Measurements from ENCODE around the gene RSPH1.

Gene RSPH1

GRCh38 chr21:42539342-42539741, 43.3 kb upstream of the RSPH1 start:
- no peaks in the 10 kb centered on the region for H3K27me3 ChIP-seq (ENCODE audit: insufficient read depth, low read length)
- H3K9ac ChIP-seq (ENCODE audit: low read depth, low read length): no peak overlapping the region
- no peak overlapping the region for H3K27ac ChIP-seq (ENCODE audit: low read depth, low read length)
- H3K4me1 ChIP-seq (ENCODE audit: insufficient read depth, low read length): no peaks in the 10 kb centered on the region
- H3K4me3 ChIP-seq (ENCODE audit: low read length): no peak overlapping the region
- no peaks in the 10 kb centered on the region for H3K9me3 ChIP-seq (ENCODE audit: insufficient read depth, low read depth, low read length)
- WGBS: 96% methylated on average over 17 of the region's 17 CpGs
- peaks cover 27% of the 10 kb centered on the region; the same call in 1 of the 2 replicates for H3K36me3 ChIP-seq (ENCODE audit: insufficient read depth, low read length)

DNA sequence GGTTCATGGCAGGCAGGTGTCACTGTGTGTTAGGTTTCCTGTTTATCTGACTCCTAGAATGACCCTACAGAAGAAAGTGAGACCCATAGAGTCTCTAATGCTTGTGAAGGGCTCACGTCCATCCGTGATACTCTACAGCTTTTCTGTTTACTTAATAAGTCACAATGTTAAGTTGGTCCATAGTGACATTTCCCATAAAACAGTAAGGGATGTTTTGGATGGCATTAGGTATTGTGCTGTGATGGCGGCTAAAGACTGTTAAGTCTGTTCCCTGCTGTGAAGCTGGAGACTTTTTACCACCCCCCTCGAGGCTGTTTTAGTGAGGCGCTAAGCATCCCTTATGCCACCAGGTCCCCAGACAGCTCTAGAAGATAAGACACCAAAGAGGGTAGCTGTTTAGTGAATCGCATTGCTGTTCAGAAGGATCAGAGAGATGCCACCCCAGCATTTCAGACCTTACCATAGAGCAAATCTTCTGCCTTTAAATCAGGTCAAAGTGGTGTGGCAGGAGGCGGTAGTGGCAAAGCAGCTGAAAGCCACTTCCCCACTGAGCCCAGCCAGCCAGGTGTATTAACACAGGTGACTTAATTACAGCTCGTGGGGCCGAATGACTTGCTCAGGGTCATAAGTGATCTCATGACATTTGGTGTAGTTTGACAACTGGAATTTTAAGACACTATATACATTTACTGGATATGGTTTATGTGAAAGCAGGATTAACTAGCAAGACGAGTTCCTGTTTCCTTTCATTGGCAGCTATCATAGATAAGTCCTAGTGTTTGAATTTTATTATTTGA, 42.7 kb upstream of the RSPH1 start:
- Histone ChIP-seq H3K9ac (ENCODE audit: low read depth, low read length) (no peak overlapping the region), H3K27ac (ENCODE audit: low read depth, low read length) (no peak overlapping the region), H3K9me3 (ENCODE audit: insufficient read depth, low read depth, low read length) (no peaks in the 10 kb centered on the region), H3K27me3 (ENCODE audit: insufficient read depth, low read length) (no peaks in the 10 kb centered on the region), H3K36me3 (ENCODE audit: insufficient read depth, low read length) (peaks cover 23% of the 10 kb centered on the region; the same call in 1 of the 2 replicates), H3K4me1 (ENCODE audit: insufficient read depth, low read length) (no peaks in the 10 kb centered on the region), H3K4me3 (ENCODE audit: low read length) (no peak overlapping the region)
- WGBS: 79% methylated on average over 9 of the region's 10 CpGs

DNA sequence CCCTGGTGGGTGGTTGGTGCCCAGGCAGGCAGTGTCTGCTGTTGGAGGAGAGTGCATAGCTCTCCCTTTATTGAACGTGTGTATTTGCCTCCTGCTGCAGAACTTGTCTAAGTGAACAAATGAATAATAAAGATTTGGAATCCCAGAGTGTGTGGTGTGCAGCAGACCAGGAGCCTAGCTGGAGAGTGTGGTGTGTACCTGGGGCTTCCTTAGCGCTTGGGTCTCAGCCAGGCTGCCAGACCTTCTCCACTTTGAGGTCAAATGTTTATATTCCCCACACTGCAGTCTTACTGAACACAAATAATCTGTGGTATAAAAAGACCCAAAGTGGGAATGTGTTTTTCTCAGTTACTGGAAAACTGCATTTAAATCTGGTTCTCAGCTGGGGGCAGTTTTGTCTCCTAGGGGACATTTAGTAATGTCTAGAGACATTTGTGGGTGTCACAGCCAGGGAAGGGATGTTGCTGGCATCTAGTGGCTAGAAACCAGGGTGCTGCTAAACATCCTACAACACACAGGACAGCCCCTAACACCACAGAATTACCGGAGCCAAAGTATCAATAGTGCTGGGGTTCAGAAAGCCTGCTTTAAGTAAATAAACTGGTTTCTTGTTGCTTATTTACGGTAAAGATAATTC, 41.2 kb upstream of the RSPH1 start:
- WGBS: 84% methylated on average over 4 of the region's 4 CpGs
- Histone ChIP-seq H3K4me1 (ENCODE audit: insufficient read depth, low read length) (no peaks in the 10 kb centered on the region), H3K27me3 (ENCODE audit: insufficient read depth, low read length) (no peaks in the 10 kb centered on the region), H3K9ac (ENCODE audit: low read depth, low read length) (no peak overlapping the region), H3K27ac (ENCODE audit: low read depth, low read length) (no peak overlapping the region), H3K4me3 (ENCODE audit: low read length) (no peak overlapping the region), H3K36me3 (ENCODE audit: insufficient read depth, low read length) (peaks cover 12% of the 10 kb centered on the region; the same call in 1 of the 2 replicates), H3K9me3 (ENCODE audit: insufficient read depth, low read depth, low read length) (no peaks in the 10 kb centered on the region)

- Histone ChIP-seq H3K4me3 (ENCODE audit: low read length) (no peak overlapping the region), H3K4me1 (ENCODE audit: insufficient read depth, low read length) (no peaks in the 10 kb centered on the region), H3K9me3 (ENCODE audit: insufficient read depth, low read depth, low read length) (no peaks in the 10 kb centered on the region), H3K27me3 (ENCODE audit: insufficient read depth, low read length) (no peaks in the 10 kb centered on the region), H3K27ac (ENCODE audit: low read depth, low read length) (no peak overlapping the region), H3K9ac (ENCODE audit: low read depth, low read length) (no peak overlapping the region), H3K36me3 (ENCODE audit: insufficient read depth, low read length) (peaks cover 12% of the 10 kb centered on the region; the same call in 1 of the 2 replicates)
- WGBS: 82% methylated on average over 8 of the region's 8 CpGs
Observed at GRCh38 chr21:42536601-42537000, 40.6 kb upstream of the RSPH1 start.

DNA sequence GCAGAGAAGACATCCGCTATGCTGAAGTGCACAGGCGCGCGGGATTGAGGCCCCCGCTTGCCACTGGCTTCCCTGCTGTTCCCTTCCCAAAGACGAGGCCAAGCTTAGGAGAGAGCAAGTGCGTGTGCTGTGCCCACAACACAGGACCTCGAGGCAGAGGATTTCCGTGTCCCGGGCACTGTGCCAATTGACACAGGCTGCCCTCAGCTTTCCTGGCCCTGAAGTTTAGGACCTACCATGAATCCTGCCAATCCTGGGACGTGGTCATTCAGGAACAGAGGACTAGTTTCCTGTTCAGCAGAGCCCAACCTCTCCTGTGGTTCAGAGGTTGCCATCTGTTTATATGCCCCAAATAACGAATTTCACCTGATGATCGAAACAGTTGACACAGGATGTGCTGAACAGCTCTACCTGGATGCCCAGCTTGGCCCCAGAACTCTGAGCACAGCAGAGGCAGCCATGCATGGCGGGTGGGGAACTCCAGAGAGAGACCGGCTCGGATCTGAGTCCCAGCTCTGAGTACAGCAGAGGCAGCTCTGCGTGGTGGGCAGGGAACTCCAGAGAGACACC, 39.7 kb upstream of the RSPH1 start:
- Histone ChIP-seq H3K4me3 (ENCODE audit: low read length) (no peak overlapping the region), H3K27ac (ENCODE audit: low read depth, low read length) (no peak overlapping the region), H3K4me1 (ENCODE audit: insufficient read depth, low read length) (no peaks in the 10 kb centered on the region), H3K9me3 (ENCODE audit: insufficient read depth, low read depth, low read length) (no peaks in the 10 kb centered on the region), H3K9ac (ENCODE audit: low read depth, low read length) (no peak overlapping the region), H3K27me3 (ENCODE audit: insufficient read depth, low read length) (no peaks in the 10 kb centered on the region), H3K36me3 (ENCODE audit: insufficient read depth, low read length) (peaks cover 12% of the 10 kb centered on the region; the same call in 1 of the 2 replicates)
- WGBS: 94% methylated on average over 17 of the region's 17 CpGs

GRCh38 chr21:42534421-42535378, 38.7 kb upstream of the RSPH1 start:
- H3K36me3 ChIP-seq (ENCODE audit: insufficient read depth, low read length): peaks cover 12% of the 10 kb centered on the region; the same call in 1 of the 2 replicates
- H3K9me3 ChIP-seq (ENCODE audit: insufficient read depth, low read depth, low read length): no peaks in the 10 kb centered on the region
- H3K27me3 ChIP-seq (ENCODE audit: insufficient read depth, low read length): no peaks in the 10 kb centered on the region
- no peak overlapping the region for H3K27ac ChIP-seq (ENCODE audit: low read depth, low read length)
- no peak overlapping the region for H3K9ac ChIP-seq (ENCODE audit: low read depth, low read length)
- no peaks in the 10 kb centered on the region for H3K4me1 ChIP-seq (ENCODE audit: insufficient read depth, low read length)
- WGBS: 91% methylated on average over 28 of the region's 28 CpGs
- no peak overlapping the region for H3K4me3 ChIP-seq (ENCODE audit: low read length)

DNA sequence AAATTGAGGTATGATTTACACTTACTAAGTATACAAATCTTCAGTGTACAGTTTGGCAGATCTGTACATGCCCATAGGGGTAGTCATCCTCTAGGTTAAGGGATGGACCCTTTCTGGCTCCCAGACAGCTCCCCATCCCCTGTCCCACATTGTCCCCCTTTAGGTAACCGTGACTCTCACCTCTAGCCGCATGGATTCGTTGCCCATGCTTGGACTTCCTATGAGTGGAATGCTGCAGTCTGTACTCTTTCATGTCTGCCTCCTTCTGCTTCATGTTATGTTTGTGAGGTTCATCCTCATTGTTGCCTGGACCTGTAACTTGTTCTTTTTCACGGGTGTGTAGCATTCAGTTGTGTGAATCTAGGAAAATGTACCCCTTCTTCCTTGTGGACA, 37.9 kb upstream of the RSPH1 start:
- Histone ChIP-seq H3K9ac (ENCODE audit: low read depth, low read length) (no peak overlapping the region), H3K4me3 (ENCODE audit: low read length) (no peak overlapping the region), H3K27ac (ENCODE audit: low read depth, low read length) (no peak overlapping the region)

DNA sequence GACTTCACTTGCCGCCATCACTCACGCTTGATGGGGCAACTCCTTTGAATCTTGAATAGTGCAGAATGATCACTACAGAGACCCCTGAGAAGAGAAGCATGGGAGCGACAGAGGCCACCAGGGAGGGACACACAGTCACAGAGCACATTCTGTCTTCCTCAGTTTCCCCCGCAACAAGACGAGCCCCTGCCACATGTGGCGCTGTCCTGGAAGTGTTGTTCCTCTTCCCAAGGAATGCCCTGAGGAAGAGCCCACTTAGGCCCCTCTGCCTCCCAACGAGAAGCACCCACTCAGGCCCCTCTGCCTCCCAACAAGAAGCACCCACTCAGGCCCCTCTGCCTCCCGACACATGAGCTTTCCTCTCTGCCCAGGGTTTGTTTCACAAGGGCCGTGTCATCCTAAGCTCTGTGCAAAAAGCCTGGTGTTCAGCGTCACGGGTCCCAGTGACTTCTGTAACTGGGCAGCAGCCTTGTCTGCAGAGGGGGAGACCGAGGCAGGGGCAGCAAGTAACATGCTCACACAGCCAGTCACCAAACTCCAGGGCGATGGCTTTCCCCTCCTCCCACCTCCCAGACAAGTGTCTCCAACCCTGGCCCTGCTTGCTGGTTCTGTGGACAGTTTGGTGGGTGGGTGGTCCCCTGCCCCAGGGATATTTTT, 37.4 kb upstream of the RSPH1 start:
- Histone ChIP-seq H3K36me3 (ENCODE audit: insufficient read depth, low read length) (peaks cover 12% of the 10 kb centered on the region; the same call in 1 of the 2 replicates), H3K9ac (ENCODE audit: low read depth, low read length) (no peak overlapping the region), H3K9me3 (ENCODE audit: insufficient read depth, low read depth, low read length) (no peaks in the 10 kb centered on the region), H3K4me3 (ENCODE audit: low read length) (no peak overlapping the region), H3K27ac (ENCODE audit: low read depth, low read length) (no peak overlapping the region), H3K27me3 (ENCODE audit: insufficient read depth, low read length) (no peaks in the 10 kb centered on the region), H3K4me1 (ENCODE audit: insufficient read depth, low read length) (no peaks in the 10 kb centered on the region)
- 95% methylated on average over 12 of the region's 13 CpGs for WGBS

More for the DNA sequence above, 37.9 kb upstream of the RSPH1 start:
- Histone ChIP-seq H3K36me3 (ENCODE audit: insufficient read depth, low read length) (peaks cover 12% of the 10 kb centered on the region; the same call in 1 of the 2 replicates), H3K27me3 (ENCODE audit: insufficient read depth, low read length) (no peaks in the 10 kb centered on the region), H3K9me3 (ENCODE audit: insufficient read depth, low read depth, low read length) (no peaks in the 10 kb centered on the region), H3K4me1 (ENCODE audit: insufficient read depth, low read length) (no peaks in the 10 kb centered on the region)
- 92% methylated on average over 4 of the region's 4 CpGs for WGBS

- Histone ChIP-seq H3K4me3 (ENCODE audit: low read length) (no peak overlapping the region), H3K27me3 (ENCODE audit: insufficient read depth, low read length) (no peaks in the 10 kb centered on the region), H3K27ac (ENCODE audit: low read depth, low read length) (no peak overlapping the region), H3K4me1 (ENCODE audit: insufficient read depth, low read length) (no peaks in the 10 kb centered on the region), H3K9ac (ENCODE audit: low read depth, low read length) (no peak overlapping the region), H3K36me3 (ENCODE audit: insufficient read depth, low read length) (peaks cover 12% of the 10 kb centered on the region; the same call in 1 of the 2 replicates), H3K9me3 (ENCODE audit: insufficient read depth, low read depth, low read length) (no peaks in the 10 kb centered on the region)
- 93% methylated on average over 18 of the region's 18 CpGs for WGBS
Observed at GRCh38 chr21:42532466-42533181, 36.6 kb upstream of the RSPH1 start.

GRCh38 chr21:42531771-42532170, 35.7 kb upstream of the RSPH1 start:
- H3K9me3 ChIP-seq (ENCODE audit: insufficient read depth, low read depth, low read length): no peaks in the 10 kb centered on the region
- 97% methylated on average over 8 of the region's 8 CpGs for WGBS
- no peak overlapping the region for H3K4me3 ChIP-seq (ENCODE audit: low read length)
- H3K9ac ChIP-seq (ENCODE audit: low read depth, low read length): no peak overlapping the region
- H3K36me3 ChIP-seq (ENCODE audit: insufficient read depth, low read length): peaks cover 12% of the 10 kb centered on the region; the same call in 1 of the 2 replicates
- no peak overlapping the region for H3K27ac ChIP-seq (ENCODE audit: low read depth, low read length)
- no peaks in the 10 kb centered on the region for H3K4me1 ChIP-seq (ENCODE audit: insufficient read depth, low read length)
- no peaks in the 10 kb centered on the region for H3K27me3 ChIP-seq (ENCODE audit: insufficient read depth, low read length)

All from HUES64 (cell line).